CD14-positive monocyte (primary cell): ENCODE measurements around the gene PLA2G4A. TPM values are rescaled to one million over a fixed set of nuclear protein-coding genes. Genes with fewer than 3 reads are reported as not detected.

Experiments used
- DNase-seq, 3 donors: peaks; one replicate each; pipeline ENCODE4 v3.0.0-alpha.2; 2011 to 2022
- H2AFZ ChIP-seq: 2 replicates; pipeline ENCODE4 v1.6.0; 2012; ENCODE audit warnings: mild to moderate bottlenecking, low read depth, low read length, inconsistent platforms; ENCODE audit not compliant: insufficient read depth, poor library complexity, severe bottlenecking
- H3K27ac ChIP-seq, 2 donors: 1 replicate in 1 of 2; 2 replicates in 1 of 2; pipeline ENCODE4 v1.5.1; 2012 to 2013; ENCODE audit warnings: low read length in 2 of 2, control low read depth in 1 of 2, inconsistent platforms in 1 of 2, low read depth in 1 of 2, mild to moderate bottlenecking in 1 of 2
- H3K27me3 ChIP-seq, 2 donors: one replicate each; pipeline versions ENCODE4 v1.6.0 to v1.6.1; 2011 to 2013; ENCODE audit warnings: low read length in 2 of 2; ENCODE audit not compliant: control insufficient read depth in 2 of 2, insufficient read depth in 2 of 2
- H3K36me3 ChIP-seq, 2 donors: replicated peaks in 1 of 2; 1 replicate in 1 of 2; 2 replicates in 1 of 2; pipeline versions ENCODE4 v1.5.1 to v1.6.1; 2012 to 2013; ENCODE audit warnings: low read length in 2 of 2, control low read depth in 1 of 2, inconsistent platforms in 1 of 2, mild to moderate bottlenecking in 1 of 2; ENCODE audit not compliant: insufficient read depth in 2 of 2, control insufficient read depth in 1 of 2
- H3K4me1 ChIP-seq, 2 donors: 1 replicate in 1 of 2; 2 replicates in 1 of 2; pipeline versions ENCODE4 v1.5.1 to v1.6.1; 2012 to 2013; ENCODE audit warnings: low read length in 2 of 2, control low read depth in 1 of 2, inconsistent platforms in 1 of 2, mild to moderate bottlenecking in 1 of 2, moderate library complexity in 1 of 2; ENCODE audit not compliant: insufficient read depth in 2 of 2, control insufficient read depth in 1 of 2
- H3K4me2 ChIP-seq: replicated peaks from 2 replicates; pipeline ENCODE3; 2012; ENCODE audit warnings: low read length, moderate library complexity, mild to moderate bottlenecking; ENCODE audit not compliant: poor library complexity, severe bottlenecking; ENCODE audit errors: extremely low read depth
- H3K4me3 ChIP-seq, 3 experiments: fragments of 200-600 bp in 1 of 3; sonication (generic) in 1 of 3; replicated peaks in 1 of 3; 1 replicate in 2 of 3; 2 replicates in 1 of 3; pipeline ENCODE4 v1.5.1; 2011 to 2013; ENCODE audit warnings: low read length in 3 of 3, mild to moderate bottlenecking in 3 of 3, control low read depth in 2 of 3, low read depth in 2 of 3, inconsistent platforms in 1 of 3, moderate library complexity in 1 of 3
- H3K79me2 ChIP-seq: 2 replicates; pipeline ENCODE4 v1.6.0; 2012; ENCODE audit warnings: mild to moderate bottlenecking, control low read depth, inconsistent platforms, low read length, moderate library complexity; ENCODE audit not compliant: insufficient read depth
- H3K9ac ChIP-seq: 2 replicates; pipeline ENCODE4 v1.6.0; 2017; ENCODE audit warnings: low read length, mild to moderate bottlenecking; ENCODE audit not compliant: insufficient read depth, poor library complexity, severe bottlenecking
- H3K9me3 ChIP-seq, 2 donors: replicated peaks in 1 of 2; 1 replicate in 1 of 2; 2 replicates in 1 of 2; pipeline versions ENCODE4 v1.5.1 to v1.6.1; 2012 to 2013; ENCODE audit warnings: low read length in 2 of 2, control low read depth in 1 of 2; ENCODE audit not compliant: control insufficient read depth in 1 of 2, insufficient read depth in 1 of 2
- H4K20me1 ChIP-seq: 2 replicates; pipeline ENCODE4 v1.6.0; 2012; ENCODE audit warnings: mild to moderate bottlenecking, low read length, control low read depth, moderate library complexity; ENCODE audit not compliant: insufficient read depth
- H3K27ac Mint-ChIP-seq, 7 donors: one replicate each; pipeline ENCODE4 v1.8.0; 2020; ENCODE audit warnings: mild to moderate bottlenecking in 7 of 7, mixed read lengths in 7 of 7, moderate library complexity in 6 of 7, inconsistent platforms in 2 of 7
- H3K27me3 Mint-ChIP-seq, 3 donors: one replicate each; pipeline ENCODE4 v1.8.0; 2021 to 2022; ENCODE audit warnings: low read depth in 3 of 3, mild to moderate bottlenecking in 3 of 3, mixed read lengths in 3 of 3, moderate library complexity in 3 of 3, inconsistent platforms in 1 of 3
- H3K36me3 Mint-ChIP-seq, 2 donors: one replicate each; pipeline ENCODE4 v1.8.0; 2020; ENCODE audit warnings: mixed read lengths in 2 of 2, inconsistent platforms in 1 of 2, mild to moderate bottlenecking in 1 of 2
- H3K4me1 Mint-ChIP-seq: one replicate; pipeline ENCODE4 v1.8.0; 2020; ENCODE audit warnings: mild to moderate bottlenecking, mixed read lengths
- H3K4me3 Mint-ChIP-seq, 2 donors: one replicate each; pipeline ENCODE4 v1.8.0; 2020; ENCODE audit warnings: mild to moderate bottlenecking in 2 of 2, mixed read lengths in 2 of 2, moderate library complexity in 1 of 2
- H3K9me3 Mint-ChIP-seq, 7 donors: one replicate each; pipeline ENCODE4 v1.8.0; 2020 to 2022; ENCODE audit warnings: mixed read lengths in 7 of 7, mild to moderate bottlenecking in 6 of 7, moderate library complexity in 6 of 7, inconsistent platforms in 2 of 7
- CTCF ChIP-seq: fragments of 200-600 bp; IDR thresholded peaks from one replicate; pipeline ENCODE4 v1.8.0; 2022; ENCODE audit warnings: antibody characterized with exemption, mild to moderate bottlenecking
- WGBS: methylation state at CpG from one replicate; pipeline ENCODE4 v1.1.5; 2013; ENCODE audit warnings: missing lambda C conversion rate; ENCODE audit not compliant: insufficient coverage; 5-methylcytosine and 5-hydroxymethylcytosine counted together
- intact Hi-C, 2 donors: fragments of 100-400 bp; cut with micrococcal nuclease; formaldehyde crosslinking; loops; one replicate each; pipeline versions ENCODE4 v1.15.0 to v1.15.1; 2023
- polyA plus RNA-seq, 3 donors: library from polyadenylated mRNA; depleted of rRNA in 1 of 3; unstranded in 2 of 3; stranded (reverse) in 1 of 3; fragments of 300-500 nt in 2 of 3; fragments of >200 nt in 1 of 3; fragmentation: Illumina TruSeq in 2 of 3; gene quantifications; 1 replicate in 2 of 3; 2 replicates in 1 of 3; pipeline ENCODE4 v1.2.3, GENCODE V29; 2012 to 2021

PLA2G4A gene
- polyA plus RNA-seq, 3 donors, result 1.4 to 4.5 (median 4.1) TPM

GRCh38 chr1:186993996-186994395 lies 165.2 kb downstream of the PLA2G4A start:
- Histone ChIP-seq H2AFZ (no peak overlapping the region), H3K9ac (no peak overlapping the region), H3K27me3 (no peaks in the 10 kb centered on the region), H3K9me3 (no peaks in the 10 kb centered on the region), H3K4me2 (no peak overlapping the region), H3K4me1 (peaks cover 8 to 13% of the 10 kb centered on the region in 2 donors), H4K20me1 (no peaks in the 10 kb centered on the region), H3K27ac (no peak overlapping the region), H3K36me3 (peaks cover 10 to 11% of the 10 kb centered on the region in 2 donors), H3K79me2 (no peaks in the 10 kb centered on the region), H3K4me3 (no peak overlapping the region)
- 100% methylated on average over 1 of the region's 3 CpGs for WGBS
- TF ChIP-seq CTCF, result no peak
- Mint-ChIP-seq H3K4me3 (no peak overlapping the region), H3K36me3 (peaks cover 7 to 8% of the 10 kb centered on the region in 2 donors), H3K27ac (no peak overlapping the region), H3K9me3 (no peaks in the 10 kb centered on the region), H3K4me1 (peaks cover 7% of the 10 kb centered on the region), H3K27me3 (no peaks in the 10 kb centered on the region)
- DNase-seq, result no peak
- intact Hi-C loops, result no loop called here

- Mint-ChIP-seq H3K4me1 (peaks cover 7% of the 10 kb centered on the region), H3K27ac (no peak overlapping the region), H3K36me3 (peaks cover 4% of the 10 kb centered on the region in 2 donors), H3K4me3 (no peak overlapping the region), H3K9me3 (no peaks in the 10 kb centered on the region), H3K27me3 (no peaks in the 10 kb centered on the region)
- no peaks in the 10 kb centered on the region for H3K79me2 ChIP-seq
- H2AFZ ChIP-seq, result no peak overlapping the region
- no peaks in the 10 kb centered on the region for H3K27me3 ChIP-seq
- no CpG with 5 or more reads among the region's 1 CpG for WGBS
- no peak overlapping the region for H3K9ac ChIP-seq
- H3K9me3 ChIP-seq, result no peaks in the 10 kb centered on the region
- H3K4me3 ChIP-seq, result no peak overlapping the region
- intact Hi-C loops, result no loop called here
- H3K4me1 ChIP-seq, result peaks cover 8 to 13% of the 10 kb centered on the region in 2 donors
- no peak overlapping the region for H3K4me2 ChIP-seq
- H3K36me3 ChIP-seq, result peaks cover 2 to 4% of the 10 kb centered on the region in 2 donors
- DNase-seq, result peak; percentile 10 to 19 (median 11)
- H3K27ac ChIP-seq, result peak overlapping the region in 1 of 2 donors; percentile 28
- H4K20me1 ChIP-seq, result no peaks in the 10 kb centered on the region
- no peak for TF ChIP-seq CTCF
These were observed 166.1 kb downstream of the PLA2G4A start for GRCh38 chr1:186994897-186995296.
